H1 (cell line): ENCODE results near the gene DTNB. TPM values are rescaled to one million over a fixed set of nuclear protein-coding genes. Genes with fewer than 3 reads are reported as not detected.

ENCODE experiments used
- CTCF ChIA-PET: fragments of 300-600 bp; sonication (Branson Sonifier 250); formaldehyde crosslinking; loops from one replicate; lab custom pipeline; 2021; ENCODE audit not compliant: partially characterized antibody; lab: Charles Lee
- POLR2A ChIA-PET: fragments of 300-600 bp; sonication (Branson Sonifier 250); formaldehyde crosslinking; loops from one replicate; lab custom pipeline; 2021; ENCODE audit warnings: inconsistent platforms; ENCODE audit not compliant: partially characterized antibody; lab: Charles Lee
- DNase-seq, 2 experiments: peaks; one replicate each; pipeline versions ENCODE4 v3.0.0 to v3.0.0-alpha.2; 2010 to 2022; ENCODE audit warnings: low spot score in 2 of 2, low read depth in 1 of 2, mixed read lengths in 1 of 2
- FAIRE-seq: peaks from 2 replicates; lab custom pipeline; 2011; peaks lifted over from hg19 to GRCh38; lab: Jason Lieb, UNC
- H2AFZ ChIP-seq: 2 replicates; pipeline ENCODE4 v1.8.1; 2012; ENCODE audit warnings: low read length, inconsistent platforms
- H2AK5ac ChIP-seq: 2 replicates; pipeline ENCODE4 v1.6.1; 2013; ENCODE audit warnings: low read depth, low read length
- H2BK120ac ChIP-seq: replicated peaks from 2 replicates; pipeline ENCODE3; 2013; ENCODE audit warnings: low read depth, low read length, inconsistent platforms
- H2BK12ac ChIP-seq: 2 replicates; pipeline ENCODE4 v1.6.1; 2013; ENCODE audit warnings: low read depth, low read length
- H2BK15ac ChIP-seq: 2 replicates; pipeline ENCODE4 v1.6.1; 2013; ENCODE audit warnings: low read length
- H2BK20ac ChIP-seq: 2 replicates; pipeline ENCODE4 v1.6.1; 2013; ENCODE audit warnings: low read length
- H2BK5ac ChIP-seq: 2 replicates; pipeline ENCODE4 v1.6.1; 2013; ENCODE audit warnings: low read depth, low read length
- H3K14ac ChIP-seq: 2 replicates; pipeline ENCODE4 v1.6.1; 2013; ENCODE audit warnings: inconsistent platforms; ENCODE audit not compliant: insufficient read length
- H3K18ac ChIP-seq: 2 replicates; pipeline ENCODE4 v1.6.1; 2013; ENCODE audit warnings: low read length; ENCODE audit errors: extremely low read depth
- H3K23ac ChIP-seq: 2 replicates; pipeline ENCODE4 v1.6.1; 2013; ENCODE audit warnings: inconsistent platforms; ENCODE audit not compliant: insufficient read length
- H3K23me2 ChIP-seq: 2 replicates; pipeline ENCODE4 v1.6.1; 2013; ENCODE audit warnings: low read depth, low read length
- H3K27ac ChIP-seq: 2 replicates; pipeline ENCODE4 v1.6.1; 2011; ENCODE audit warnings: low read depth, low read length, inconsistent platforms
- H3K27me3 ChIP-seq, 4 experiments: replicated peaks in 1 of 4; 1 replicate in 1 of 4; 2 replicates in 3 of 4; pipeline versions ENCODE4 v1.6.1 to v1.8.1; 2011 to 2013; ENCODE audit warnings: low read length in 3 of 4, mild to moderate bottlenecking in 3 of 4, inconsistent platforms in 2 of 4, mixed read lengths in 2 of 4, moderate library complexity in 1 of 4; ENCODE audit not compliant: control insufficient read depth in 3 of 4, insufficient read depth in 3 of 4; ENCODE audit errors: extremely low read depth in 1 of 4
- H3K36me3 ChIP-seq, 4 experiments: 2 replicates each; pipeline versions ENCODE4 v1.6.1 to v1.8.1; 2011 to 2013; ENCODE audit warnings: mild to moderate bottlenecking in 4 of 4, low read length in 3 of 4, moderate library complexity in 2 of 4, control low read depth in 1 of 4, inconsistent platforms in 1 of 4; ENCODE audit not compliant: insufficient read depth in 4 of 4, control insufficient read depth in 2 of 4
- H3K4ac ChIP-seq: replicated peaks from 2 replicates; pipeline ENCODE3; 2013; ENCODE audit warnings: low read length, low read depth, mixed read lengths, inconsistent platforms; ENCODE audit not compliant: insufficient read length
- H3K4me1 ChIP-seq, 4 experiments: replicated peaks in 1 of 4; 1 replicate in 1 of 4; 2 replicates in 3 of 4; pipeline versions ENCODE4 v1.6.1 to v1.8.1; 2011 to 2013; ENCODE audit warnings: low read length in 3 of 4, inconsistent platforms in 2 of 4, mixed read lengths in 1 of 4; ENCODE audit not compliant: insufficient read depth in 4 of 4, control insufficient read depth in 3 of 4
- H3K4me2 ChIP-seq, 2 experiments: 2 replicates each; pipeline versions ENCODE4 v1.6.1 to v1.8.1; 2011 to 2013; ENCODE audit warnings: low read depth in 2 of 2, low read length in 2 of 2, control low read depth in 1 of 2, inconsistent platforms in 1 of 2, mild to moderate bottlenecking in 1 of 2; ENCODE audit not compliant: insufficient read depth in 1 of 2
- H3K4me3 ChIP-seq, 4 experiments: fragments of 200-600, 300-600 bp in 1 of 4; sonication (generic), shearing (Covaris generic), sonication (Bioruptor Twin) in 1 of 4; 2 replicates each; pipeline versions ENCODE4 v1.5.1 to v1.8.1; 2011 to 2016; ENCODE audit warnings: low read length in 4 of 4, low read depth in 3 of 4, control low read depth in 2 of 4, inconsistent platforms in 2 of 4, mild to moderate bottlenecking in 2 of 4, mixed read lengths in 1 of 4, moderate library complexity in 1 of 4; ENCODE audit not compliant: insufficient read depth in 2 of 4; ENCODE audit errors: extremely low read depth in 1 of 4
- H3K56ac ChIP-seq: replicated peaks from 2 replicates; pipeline ENCODE3; 2013; ENCODE audit warnings: low read depth, mild to moderate bottlenecking, mixed read lengths, low read length, inconsistent platforms; ENCODE audit not compliant: insufficient read length
- H3K79me1 ChIP-seq: 2 replicates; pipeline ENCODE4 v1.6.1; 2013; ENCODE audit warnings: low read depth, low read length, control low read depth
- H3K79me2 ChIP-seq, 2 experiments: 2 replicates each; pipeline versions ENCODE4 v1.6.1 to v1.8.1; 2012 to 2013; ENCODE audit warnings: low read length in 2 of 2, mild to moderate bottlenecking in 2 of 2, inconsistent platforms in 1 of 2; ENCODE audit not compliant: insufficient read depth in 2 of 2, control insufficient read depth in 1 of 2
- H3K9ac ChIP-seq, 4 experiments: replicated peaks in 1 of 4; 1 replicate in 1 of 4; 2 replicates in 3 of 4; pipeline versions ENCODE4 v1.6.1 to v1.8.1; 2011 to 2013; ENCODE audit warnings: low read depth in 3 of 4, low read length in 3 of 4, control low read depth in 2 of 4, mild to moderate bottlenecking in 2 of 4, moderate library complexity in 2 of 4, inconsistent platforms in 1 of 4; ENCODE audit errors: extremely low read depth in 1 of 4
- H3K9me3 ChIP-seq, 2 experiments: 2 replicates each; pipeline versions ENCODE4 v1.6.1 to v1.8.1; 2012 to 2013; ENCODE audit warnings: mild to moderate bottlenecking in 2 of 2, moderate library complexity in 2 of 2, control low read depth in 1 of 2, inconsistent platforms in 1 of 2, low read depth in 1 of 2, low read length in 1 of 2, mixed read lengths in 1 of 2; ENCODE audit not compliant: insufficient read depth in 2 of 2
- H4K20me1 ChIP-seq, 2 experiments: replicated peaks in 1 of 2; 2 replicates each; pipeline versions ENCODE3 to v1.8.1; 2011 to 2013; ENCODE audit warnings: inconsistent platforms in 2 of 2, low read length in 2 of 2, mild to moderate bottlenecking in 1 of 2; ENCODE audit not compliant: insufficient read depth in 2 of 2, control insufficient read depth in 1 of 2
- H4K5ac ChIP-seq: 2 replicates; pipeline ENCODE4 v1.6.1; 2013; ENCODE audit warnings: low read length, low read depth, mixed read lengths, inconsistent platforms; ENCODE audit not compliant: insufficient read length
- H4K8ac ChIP-seq: 2 replicates; pipeline ENCODE4 v1.8.0; 2013; ENCODE audit warnings: mild to moderate bottlenecking, moderate library complexity, low read length, inconsistent platforms; ENCODE audit not compliant: insufficient read depth; ENCODE audit errors: extremely low read depth
- H4K91ac ChIP-seq: replicated peaks from 2 replicates; pipeline ENCODE3; 2013; ENCODE audit warnings: low read length, mixed read lengths, inconsistent platforms; ENCODE audit not compliant: insufficient read length
- BCL11A ChIP-seq, 2 experiments: IDR thresholded peaks; one replicate each; pipeline ENCODE4 v1.6.1; 2011; ENCODE audit warnings: low read depth in 2 of 2, low read length in 2 of 2, mild to moderate bottlenecking in 2 of 2
- CHD1 ChIP-seq: IDR thresholded peaks from 2 replicates; pipeline ENCODE4 v1.6.1; 2012; ENCODE audit warnings: low read depth, low read length, improper control_type of control experiment
- E2F6 ChIP-seq: IDR thresholded peaks from 2 replicates; pipeline ENCODE4 v1.6.1; 2012; ENCODE audit warnings: inconsistent platforms
- KDM4A ChIP-seq: IDR thresholded peaks from one replicate; pipeline ENCODE4 v1.7.1; 2012; ENCODE audit warnings: low read depth, mild to moderate bottlenecking, moderate library complexity, low read length, inconsistent platforms; ENCODE audit not compliant: severe bottlenecking
- RBBP5 ChIP-seq: IDR thresholded peaks from 2 replicates; pipeline ENCODE4 v1.7.1; 2012; ENCODE audit warnings: low read depth, mild to moderate bottlenecking, inconsistent platforms, low read length, moderate library complexity, borderline replicate concordance
- SAP30 ChIP-seq: fragments of 300-600 bp; sonication (generic); IDR thresholded peaks from 2 replicates; pipeline ENCODE4 v1.7.1; 2012; ENCODE audit warnings: low read length, moderate library complexity, mild to moderate bottlenecking, inconsistent platforms; ENCODE audit not compliant: insufficient read depth, insufficient replicate concordance
- SIX5 ChIP-seq: IDR thresholded peaks from 2 replicates; pipeline ENCODE4 v1.6.1; 2011; ENCODE audit warnings: mild to moderate bottlenecking, low read depth, low read length
- TBP ChIP-seq: IDR thresholded peaks from 2 replicates; pipeline ENCODE4 v1.6.1; 2011; ENCODE audit warnings: low read depth, low read length, improper control_type of control experiment
- WGBS, 2 experiments: shearing (Covaris generic) in 1 of 2; methylation state at CpG; one replicate each; pipeline versions ENCODE4 v1.1.6 to v1.1.7; 2013 to 2015; ENCODE audit warnings: low lambda C conversion rate in 2 of 2, mixed read lengths in 2 of 2, inconsistent platforms in 1 of 2, low coverage in 1 of 2, missing lambda C conversion rate in 1 of 2; ENCODE audit not compliant: insufficient replicate concordance in 2 of 2, insufficient coverage in 1 of 2, insufficient read length in 1 of 2; ENCODE audit errors: extremely low coverage in 1 of 2, missing lambda C conversion rate in 1 of 2; 5-methylcytosine and 5-hydroxymethylcytosine counted together
- polyA plus RNA-seq, 7 experiments: library from polyadenylated mRNA; depleted of rRNA in 3 of 7; stranded (reverse) in 5 of 7; unstranded in 2 of 7; fragments of >200 nt in 5 of 7; fragments of 200-250 nt in 2 of 7; gene quantifications; 1 replicate in 5 of 7; 2 replicates in 1 of 7; 4 replicates in 1 of 7; pipeline versions ENCODE4 v1.2.1 to v1.2.3, GENCODE V29; 2011 to 2013; ENCODE audit warnings: missing spikeins in 2 of 7, mixed read lengths in 2 of 7
- total RNA-seq: library from RNA; stranded (reverse); fragmentation: NEBNext Ultra II Directional; extraction: Animal tissue kit (Norgen Biotek cat#: 25700); gene quantifications from 2 replicates; pipeline ENCODE4 v1.2.1, GENCODE V29; 2021

The DTNB gene
- total and polyA plus RNA-seq, 2 of the 8 experiments (the other 6 are each of a cell fraction or from before 2014, with no cell fraction given) = 39.6 to 49.5 TPM

DNA sequence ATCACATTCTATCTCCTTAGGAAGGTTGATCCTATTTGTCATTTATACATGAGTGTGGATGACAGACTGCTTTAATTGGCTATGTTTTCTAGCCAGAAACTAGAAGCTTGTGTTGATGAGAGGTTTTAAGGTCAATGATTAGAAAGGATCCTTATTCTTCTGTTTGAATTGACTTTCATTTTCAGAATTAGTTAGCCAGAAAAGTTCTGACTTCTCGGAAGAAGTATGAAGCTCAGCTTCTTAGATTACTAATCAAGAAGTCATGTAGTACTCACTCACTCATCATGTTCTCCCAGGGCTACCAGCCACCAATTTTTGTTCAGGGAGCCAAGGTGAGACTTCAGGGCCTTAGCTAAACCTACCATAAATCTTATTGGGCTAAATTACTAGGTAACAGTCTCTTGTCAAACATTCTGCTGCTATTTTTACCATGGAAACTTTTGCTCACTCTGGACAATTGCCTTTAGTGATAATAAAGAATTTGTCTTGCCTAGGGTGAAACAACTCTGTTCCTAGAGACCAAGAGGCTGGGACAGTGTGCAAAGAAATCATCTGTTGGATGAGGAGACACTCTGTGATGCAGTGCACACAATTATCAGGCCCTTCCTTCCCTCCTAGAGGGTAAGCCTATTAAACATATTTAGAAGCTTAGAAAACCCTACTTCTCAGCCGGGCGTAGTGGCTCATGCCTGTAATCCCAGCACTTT is 220.0 kb downstream of the DTNB start:
- no peak for DNase-seq
- no peak overlapping the region for H2BK5ac ChIP-seq
- no peak overlapping the region for H3K23ac ChIP-seq
- H3K27me3 ChIP-seq = no peaks in the 10 kb centered on the region
- H3K36me3 ChIP-seq = no peaks in the 10 kb centered on the region; a peak in 1 of 8 replicates
- no peaks in the 10 kb centered on the region for H3K4me1 ChIP-seq
- H3K4ac ChIP-seq = no peak overlapping the region
- no peak for FAIRE-seq
- no peak overlapping the region for H4K5ac ChIP-seq
- H4K91ac ChIP-seq = no peak overlapping the region
- CTCF ChIA-PET = interaction anchor here (1.0 to 1.5 kb wide), 4 partner anchors 11 to 225 kb away, joined by 3 to 4 read pairs (median 4); no protein-coding TSS in a partner anchor
- no peak overlapping the region for H2BK12ac ChIP-seq
- H3K79me2 ChIP-seq = no peaks in the 10 kb centered on the region
- WGBS, 2 experiments = 96% methylated on average over 3 of the region's 3 CpGs; no CpG with 5 or more reads in 1 of the 2 experiments
- H3K9me3 ChIP-seq = no peaks in the 10 kb centered on the region
- H3K4me3 ChIP-seq = no peak overlapping the region
- no peak overlapping the region for H3K9ac ChIP-seq
- POLR2A ChIA-PET = no interaction called here
- H3K14ac ChIP-seq = no peak overlapping the region
- no peak overlapping the region for H3K4me2 ChIP-seq
- H2BK15ac ChIP-seq = no peak overlapping the region
- no peaks in the 10 kb centered on the region for H4K20me1 ChIP-seq
- no peak overlapping the region for H2AFZ ChIP-seq
- H3K56ac ChIP-seq = no peak overlapping the region
- no peaks in the 10 kb centered on the region; the same call in 1 of the 2 replicates for H3K79me1 ChIP-seq
- H3K23me2 ChIP-seq = no peaks in the 10 kb centered on the region
- H3K27ac ChIP-seq = no peak overlapping the region
- H3K18ac ChIP-seq = no peak overlapping the region
- H2BK20ac ChIP-seq = no peak overlapping the region
- no peak overlapping the region for H4K8ac ChIP-seq
- no peak overlapping the region for H2BK120ac ChIP-seq
- H2AK5ac ChIP-seq = no peak overlapping the region
- TF ChIP-seq E2F6 = no peak
- TF ChIP-seq CHD1 = no peak
- no peak for TF ChIP-seq KDM4A
- TF ChIP-seq SIX5 = no peak
- no peak for TF ChIP-seq BCL11A (IDR thresholded peaks at IDR 0.05; ENCODE audit: low read depth in 2 of 2, low read length in 2 of 2)
- no peak for TF ChIP-seq RBBP5
- TF ChIP-seq TBP = no peak
- TF ChIP-seq SAP30 = no peak
